Activated CD8-positive, alpha-beta memory T cell treated with anti-CD3 and anti-CD28 coated beads for 1 hour (primary cell): ENCODE measurements around the gene DOP1B.
"Not testable (repeated sequence)": the region's sequence is repeated elsewhere in the genome, so short reads cannot be mapped to it uniquely, and the experiment has no call there.

Source experiments
- DNase-seq, 2 donors: peaks; one replicate each; pipeline ENCODE4 v3.0.0-alpha.2; 2020; ENCODE audit warnings: low read depth in 1 of 2; ENCODE audit errors: extremely low read depth in 1 of 2

Gene DOP1B

GRCh38 chr21:36134803-36135390 is 21.7 kb upstream of the DOP1B start, which contains the start of gene CBR3:
TSS of gene CBR3 (plus strand) at chr21:36135079. CDS start at chr21:36135193, 114 bp downstream.
- peak in 1 of 2 donors; percentile 24 for DNase-seq

GRCh38 chr21:36135391-36136102 is 21.1 kb upstream of the DOP1B start:
- peak in 1 of 2 donors; percentile 33 for DNase-seq

- DNase-seq = not testable (repeated sequence)
These were observed 16.8 kb upstream of the DOP1B start for GRCh38 chr21:36139791-36140190.

GRCh38 chr21:36141513-36141925 is 15.1 kb upstream of the DOP1B start:
- peak; percentile 65 to 90 for DNase-seq

GRCh38 chr21:36144233-36144632 is 12.4 kb upstream of the DOP1B start:
- not testable (repeated sequence) for DNase-seq

GRCh38 chr21:36145259-36145658 is 11.4 kb upstream of the DOP1B start:
- no peak for DNase-seq

GRCh38 chr21:36147911-36148310 is 8.7 kb upstream of the DOP1B start:
- DNase-seq = no peak

GRCh38 chr21:36148886-36149285 is 7.7 kb upstream of the DOP1B start:
- DNase-seq = no peak

- DNase-seq = no peak
These were observed 6.6 kb upstream of the DOP1B start for GRCh38 chr21:36149788-36150711.

- DNase-seq = no peak
These were observed 853 bp upstream of the DOP1B start for GRCh38 chr21:36155603-36156338.

- DNase-seq = peak; percentile 99 to 100
These were observed 247 bp upstream of the DOP1B start for GRCh38 chr21:36156339-36156814.

- no peak for DNase-seq
These were observed 2.8 kb downstream of the DOP1B start for GRCh38 chr21:36159356-36159921.

GRCh38 chr21:36160850-36161178 is 4.2 kb downstream of the DOP1B start:
- no peak for DNase-seq

GRCh38 chr21:36162631-36163030 is 6.0 kb downstream of the DOP1B start:
- DNase-seq = no peak

GRCh38 chr21:36163750-36164741 is 7.4 kb downstream of the DOP1B start:
- no peak for DNase-seq

GRCh38 chr21:36165356-36165755 is 8.7 kb downstream of the DOP1B start:
- DNase-seq = no peak

- no peak for DNase-seq
These were observed 10.1 kb downstream of the DOP1B start for GRCh38 chr21:36166705-36167104.

- DNase-seq = no peak
These were observed 10.9 kb downstream of the DOP1B start for GRCh38 chr21:36167541-36167940.

- DNase-seq = no peak
These were observed 13.0 kb downstream of the DOP1B start for GRCh38 chr21:36169470-36170128.
